ENCODE measurements around the gene SDHA. TPM values are rescaled to one million over a fixed set of nuclear protein-coding genes. Genes with fewer than 3 reads are reported as not detected.
"Not testable (repeated sequence)": the region's sequence is repeated elsewhere in the genome, so short reads cannot be mapped to it uniquely, and the experiment has no call there.

The SDHA gene
- polyA plus RNA-seq, 1 donor (not counting 4 experiments of a cell fraction or from before 2014, with no cell fraction given) = 178 TPM

- not testable (repeated sequence) for DNase-seq (ENCODE audit: low read depth, low spot score)
These were observed 21.1 kb upstream of the SDHA start for GRCh38 chr5:197031-197430.

GRCh38 chr5:197892-198489, 20.1 kb upstream of the SDHA start:
- DNase-seq (ENCODE audit: low read depth, low spot score) = no peak
- Histone ChIP-seq H3K4me1 (ENCODE audit: control insufficient read depth, extremely low read depth, insufficient read depth, low read length) (no peaks in the 10 kb centered on the region), H3K4me3 (ENCODE audit: control insufficient read depth in 2 of 3, extremely low read depth in 1 of 3, insufficient read depth in 2 of 3, low read depth in 1 of 3, low read length in 3 of 3) (no peak overlapping the region), H3K27ac (ENCODE audit: control insufficient read depth, insufficient read depth, low read length) (no peak overlapping the region), H2AFZ (ENCODE audit: control insufficient read depth, low read length) (no peak overlapping the region), H3K36me3 (ENCODE audit: control insufficient read depth in 2 of 2, extremely low read depth in 1 of 2, insufficient read depth in 2 of 2, low read length in 2 of 2) (peaks cover 0 to 3% of the 10 kb centered on the region in 2 experiments), H3K27me3 (ENCODE audit: control insufficient read depth, extremely low read depth, insufficient read depth, low read length) (peaks cover 3% of the 10 kb centered on the region), H3K79me2 (ENCODE audit: control insufficient read depth, insufficient read depth, low read length) (no peaks in the 10 kb centered on the region), H4K20me1 (ENCODE audit: control insufficient read depth, extremely low read depth, insufficient read depth, low read length) (no peaks in the 10 kb centered on the region), H3K9me3 (ENCODE audit: control insufficient read depth, low read depth, low read length) (no peaks in the 10 kb centered on the region), H3K9ac (ENCODE audit: control insufficient read depth, extremely low read depth, insufficient read depth, low read length) (no peak overlapping the region), H3K4me2 (ENCODE audit: control insufficient read depth, extremely low read depth, insufficient read depth, low read depth, low read length) (no peak overlapping the region), H3K9me1 (ENCODE audit: control insufficient read depth, extremely low read depth, insufficient read depth, low read length) (no peaks in the 10 kb centered on the region)
- dilution Hi-C loops (cut with MboI; ENCODE audit: extremely low pct_ligation_motif_present, low sequenced_read_pairs) = no loop called here
- no peak for FAIRE-seq
- no peak for TF ChIP-seq EZH2 (IDR thresholded peaks at IDR 0.05; ENCODE audit: low read length)
- TF ChIP-seq CTCF (optimal IDR thresholded peaks at IDR 0.05 in 1 of 3, IDR thresholded peaks at IDR 0.05 in 1 of 3, conservative IDR thresholded peaks at IDR 0.05 in 1 of 3; ENCODE audit: extremely low read depth in 1 of 3, insufficient read depth in 2 of 3, low read length in 3 of 3) = no peak

More at GRCh38 chr5:197031-197430, 21.1 kb upstream of the SDHA start:
- peak in 1 of 3 experiments; percentile 41 for TF ChIP-seq CTCF (optimal IDR thresholded peaks at IDR 0.05 in 1 of 3, IDR thresholded peaks at IDR 0.05 in 1 of 3, conservative IDR thresholded peaks at IDR 0.05 in 1 of 3; ENCODE audit: extremely low read depth in 1 of 3, insufficient read depth in 2 of 3, low read length in 3 of 3)
- H3K4me2 ChIP-seq (ENCODE audit: control insufficient read depth, extremely low read depth, insufficient read depth, low read depth, low read length); H3K9me1 ChIP-seq (ENCODE audit: control insufficient read depth, extremely low read depth, insufficient read depth, low read length); H3K4me1 ChIP-seq (ENCODE audit: control insufficient read depth, extremely low read depth, insufficient read depth, low read length); H3K36me3 ChIP-seq (ENCODE audit: control insufficient read depth in 2 of 2, extremely low read depth in 1 of 2, insufficient read depth in 2 of 2, low read length in 2 of 2); dilution Hi-C loops (cut with MboI; ENCODE audit: extremely low pct_ligation_motif_present, low sequenced_read_pairs); H3K4me3 ChIP-seq (ENCODE audit: control insufficient read depth in 2 of 3, extremely low read depth in 1 of 3, insufficient read depth in 2 of 3, low read depth in 1 of 3, low read length in 3 of 3); H2AFZ ChIP-seq (ENCODE audit: control insufficient read depth, low read length); H3K9ac ChIP-seq (ENCODE audit: control insufficient read depth, extremely low read depth, insufficient read depth, low read length); H3K9me3 ChIP-seq (ENCODE audit: control insufficient read depth, low read depth, low read length); FAIRE-seq; H4K20me1 ChIP-seq (ENCODE audit: control insufficient read depth, extremely low read depth, insufficient read depth, low read length); H3K79me2 ChIP-seq (ENCODE audit: control insufficient read depth, insufficient read depth, low read length); H3K27ac ChIP-seq (ENCODE audit: control insufficient read depth, insufficient read depth, low read length): not testable (repeated sequence)
- peaks cover 12% of the 10 kb centered on the region for H3K27me3 ChIP-seq (ENCODE audit: control insufficient read depth, extremely low read depth, insufficient read depth, low read length)
